HepG2 (cell line): Measurements from ENCODE around the gene TCAP. TPM values are rescaled to one million over a fixed set of nuclear protein-coding genes. Genes with fewer than 3 reads are reported as not detected.
A peak's percentile ranks its signal among the peaks of the same experiment; 100 is the strongest.

Experiments used
- ARID2 ChIP-seq: sonication (generic); formaldehyde crosslinking; IDR thresholded peaks from 2 replicates; pipeline ENCODE4 v1.8.1; 2022; ENCODE audit warnings: mild to moderate bottlenecking, missing genetic modification reagents, borderline replicate concordance
- CBX5 ChIP-seq: sonication (generic); formaldehyde crosslinking; IDR thresholded peaks from 2 replicates; pipeline ENCODE4 v1.4.0; 2020; ENCODE audit warnings: missing genetic modification reagents, borderline replicate concordance
- CSRNP2 ChIP-seq: sonication (generic); formaldehyde crosslinking; conservative IDR thresholded peaks from 2 replicates; pipeline ENCODE4 v1.8.0; 2022; ENCODE audit warnings: low read depth, missing genetic modification reagents
- FOXA1 ChIP-seq, 2 experiments: fragments of 450-650 bp in 1 of 2; sonication (generic) in 1 of 2; formaldehyde crosslinking in 1 of 2; IDR thresholded peaks; 2 replicates each; pipeline versions ENCODE4 v1.4.0 to v1.6.1; 2016 to 2020; ENCODE audit warnings: missing genetic modification reagents in 1 of 2
- HMG20A ChIP-seq: IDR thresholded peaks from 2 replicates; pipeline ENCODE4 v1.6.1; 2016; ENCODE audit warnings: borderline replicate concordance
- MAF1 ChIP-seq: sonication (generic); formaldehyde crosslinking; IDR thresholded peaks from 2 replicates; pipeline ENCODE4 v1.5.0; 2020; ENCODE audit warnings: missing genetic modification reagents, borderline replicate concordance
- MEIS2 ChIP-seq: sonication (generic); formaldehyde crosslinking; IDR thresholded peaks from 2 replicates; pipeline ENCODE4 v1.9.0; 2021; ENCODE audit warnings: mild to moderate bottlenecking, missing genetic modification reagents
- MTF1 ChIP-seq: sonication (generic); formaldehyde crosslinking; IDR thresholded peaks from 2 replicates; pipeline ENCODE4 v1.5.0; 2020; ENCODE audit warnings: missing genetic modification reagents
- NCOA1 ChIP-seq: sonication (generic); formaldehyde crosslinking; IDR thresholded peaks from 2 replicates; pipeline ENCODE4 v1.9.0; 2021; ENCODE audit warnings: missing genetic modification reagents
- SCMH1 ChIP-seq: sonication (generic); formaldehyde crosslinking; IDR thresholded peaks from 2 replicates; pipeline ENCODE4 v1.9.0; 2021; ENCODE audit warnings: missing genetic modification reagents, mild to moderate bottlenecking, borderline replicate concordance
- SOX6 ChIP-seq, 2 experiments: fragments of 450-650 bp in 1 of 2; sonication (generic) in 1 of 2; formaldehyde crosslinking in 1 of 2; IDR thresholded peaks; 2 replicates each; pipeline versions ENCODE4 v1.4.0 to v1.6.1; 2017 to 2020; ENCODE audit warnings: antibody characterized with exemption in 1 of 2, mild to moderate bottlenecking in 1 of 2, missing genetic modification reagents in 1 of 2
- SP5 ChIP-seq: IDR thresholded peaks from 2 replicates; pipeline ENCODE4 v1.6.1; 2016; ENCODE audit warnings: low read depth, borderline replicate concordance
- YEATS2 ChIP-seq: sonication (generic); formaldehyde crosslinking; IDR thresholded peaks from 2 replicates; pipeline ENCODE4 v1.4.0; 2020; ENCODE audit warnings: missing genetic modification reagents, borderline replicate concordance
- ZBTB8A ChIP-seq: sonication (generic); formaldehyde crosslinking; IDR thresholded peaks from 2 replicates; pipeline ENCODE4 v1.4.0; 2020; ENCODE audit warnings: mild to moderate bottlenecking, low read depth, missing genetic modification reagents, borderline replicate concordance
- ZFP36L2 ChIP-seq: sonication (generic); formaldehyde crosslinking; IDR thresholded peaks from 2 replicates; pipeline ENCODE4 v1.4.0; 2020; ENCODE audit warnings: missing genetic modification reagents
- ZFX ChIP-seq: sonication (generic); formaldehyde crosslinking; IDR thresholded peaks from 2 replicates; pipeline ENCODE4 v1.4.0; 2020; ENCODE audit warnings: mild to moderate bottlenecking, low read depth, missing genetic modification reagents, moderate library complexity
- ZNF12 ChIP-seq: sonication (generic); formaldehyde crosslinking; IDR thresholded peaks from 2 replicates; pipeline ENCODE4 v1.5.0; 2020; ENCODE audit warnings: missing genetic modification reagents
- ZNF251 ChIP-seq: sonication (generic); formaldehyde crosslinking; IDR thresholded peaks from 2 replicates; pipeline ENCODE4 v1.9.0; 2021; ENCODE audit warnings: mild to moderate bottlenecking, missing genetic modification reagents
- ZNF333 ChIP-seq: sonication (generic); formaldehyde crosslinking; IDR thresholded peaks from 2 replicates; pipeline ENCODE4 v1.4.0; 2020; ENCODE audit warnings: mild to moderate bottlenecking, missing genetic modification reagents, borderline replicate concordance
- ZNF33B ChIP-seq: sonication (generic); formaldehyde crosslinking; IDR thresholded peaks from 2 replicates; pipeline ENCODE4 v1.5.1; 2020; ENCODE audit warnings: mild to moderate bottlenecking, missing genetic modification reagents
- ZNF382 ChIP-seq: sonication (generic); formaldehyde crosslinking; IDR thresholded peaks from 2 replicates; pipeline ENCODE4 v1.5.0; 2020; ENCODE audit warnings: missing genetic modification reagents, mild to moderate bottlenecking, borderline replicate concordance
- ZNF547 ChIP-seq: sonication (generic); formaldehyde crosslinking; IDR thresholded peaks from 2 replicates; pipeline ENCODE4 v1.5.1; 2020; ENCODE audit warnings: mild to moderate bottlenecking, missing genetic modification reagents
- ZNF569 ChIP-seq: sonication (generic); formaldehyde crosslinking; IDR thresholded peaks from 2 replicates; pipeline ENCODE4 v1.5.0; 2020; ENCODE audit warnings: mild to moderate bottlenecking, missing genetic modification reagents, moderate library complexity, borderline replicate concordance
- ZNF781 ChIP-seq: sonication (generic); formaldehyde crosslinking; IDR thresholded peaks from 2 replicates; pipeline ENCODE4 v1.5.1; 2020; ENCODE audit warnings: borderline replicate concordance, mild to moderate bottlenecking, missing genetic modification reagents; ENCODE audit errors: not compliant biosample characterization
- polyA plus RNA-seq, 8 experiments: library from polyadenylated mRNA; depleted of rRNA in 3 of 8; stranded (reverse) in 7 of 8; unstranded in 1 of 8; fragments of >200 nt; fragmentation: Illumina TruSeq in 4 of 8; extraction: Trizol in 4 of 8; gene quantifications; 2 replicates each; pipeline versions ENCODE4 v1.2.1 to v1.2.3, GENCODE V29; 2011 to 2016; ENCODE audit warnings: low read depth in 4 of 8, missing spikeins in 1 of 8, mixed read lengths in 1 of 8; ENCODE audit not compliant: insufficient read depth in 1 of 8
- total RNA-seq, 5 experiments: library from RNA; depleted of rRNA; stranded (reverse); fragments of >200 nt; fragmentation: Illumina TruSeq; extraction: Trizol; gene quantifications; 2 replicates each; pipeline ENCODE4 v1.2.3, GENCODE V29; 2016; ENCODE audit warnings: low read depth in 1 of 5
- TF ChIP-seq, protein P1 (sequence below): fragments of 450-650 bp; IDR thresholded peaks from 2 replicates; pipeline ENCODE4 v1.6.1; 2017

The TCAP gene
- total and polyA plus RNA-seq, 2 of the 13 experiments (the other 11 are each of a cell fraction or from before 2014, with no cell fraction given): 0.24 to 0.65 TPM

DNA sequence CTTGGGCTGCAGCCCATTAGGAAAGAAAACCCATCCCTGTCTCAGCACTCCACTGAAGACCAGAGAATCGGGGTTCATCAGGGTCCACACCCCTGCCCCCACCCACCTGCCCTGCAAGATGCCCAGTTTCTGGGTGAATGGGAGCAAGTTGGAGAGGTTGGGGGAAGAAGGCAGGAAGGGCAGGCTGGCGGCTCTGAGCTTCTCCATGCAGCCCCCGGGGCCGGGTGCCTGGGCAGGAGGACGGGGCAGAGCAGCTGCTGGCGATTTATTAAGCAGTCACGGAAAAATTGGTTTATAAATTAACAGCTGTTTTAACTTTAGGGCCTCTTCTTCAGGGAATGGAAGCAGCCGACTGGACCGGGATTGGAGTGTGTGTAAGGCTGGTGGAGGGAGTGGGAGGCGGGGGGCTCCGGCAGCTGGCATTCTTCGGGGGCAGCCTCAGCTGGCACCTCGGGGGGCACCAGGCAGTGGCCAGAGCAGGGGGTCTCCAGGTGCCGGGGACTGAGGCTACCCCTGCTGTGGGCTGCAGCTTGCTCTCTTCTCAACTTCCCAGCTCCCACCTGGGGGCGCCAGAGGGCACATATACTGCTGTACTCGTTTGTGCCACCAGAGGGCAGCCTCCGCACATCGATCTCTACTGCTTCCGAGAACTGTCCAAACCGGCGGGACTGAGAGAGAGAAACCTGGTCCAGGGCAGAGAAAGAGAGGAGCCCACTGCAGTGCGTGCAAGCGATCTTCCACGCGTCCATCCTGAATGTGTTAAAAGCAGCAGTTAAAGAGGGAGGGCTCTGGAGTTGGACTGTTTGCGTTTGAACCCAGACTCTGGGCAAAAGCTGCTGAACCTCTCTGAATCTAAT lies 43.4 kb upstream of the TCAP start (continued):
- TF ChIP-seq, protein P1, sequence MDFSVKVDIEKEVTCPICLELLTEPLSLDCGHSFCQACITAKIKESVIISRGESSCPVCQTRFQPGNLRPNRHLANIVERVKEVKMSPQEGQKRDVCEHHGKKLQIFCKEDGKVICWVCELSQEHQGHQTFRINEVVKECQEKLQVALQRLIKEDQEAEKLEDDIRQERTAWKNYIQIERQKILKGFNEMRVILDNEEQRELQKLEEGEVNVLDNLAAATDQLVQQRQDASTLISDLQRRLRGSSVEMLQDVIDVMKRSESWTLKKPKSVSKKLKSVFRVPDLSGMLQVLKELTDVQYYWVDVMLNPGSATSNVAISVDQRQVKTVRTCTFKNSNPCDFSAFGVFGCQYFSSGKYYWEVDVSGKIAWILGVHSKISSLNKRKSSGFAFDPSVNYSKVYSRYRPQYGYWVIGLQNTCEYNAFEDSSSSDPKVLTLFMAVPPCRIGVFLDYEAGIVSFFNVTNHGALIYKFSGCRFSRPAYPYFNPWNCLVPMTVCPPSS: no peak
- TF ChIP-seq ZFP36L2 (CRISPR knock-in tag) (peak; percentile 92), ZBTB8A (CRISPR knock-in tag) (no peak), ZNF333 (CRISPR knock-in tag) (no peak), SCMH1 (no peak), ZNF12 (CRISPR knock-in tag) (peak; percentile 48; the same call in 1 of the 2 replicates), MAF1 (CRISPR knock-in tag) (no peak), YEATS2 (CRISPR knock-in tag) (peak; percentile 76; the same call in 1 of the 2 replicates), NCOA1 (CRISPR knock-in tag) (no peak), CSRNP2 (CRISPR knock-in tag) (no peak), ZFX (CRISPR knock-in tag) (peak; percentile 53), MEIS2 (CRISPR knock-in tag) (peak; percentile 41; the same call in 1 of the 2 replicates), SP5 (CRISPR knock-in tag) (0 out of 2 replicates have a peak, but pooled peaks have one; percentile 31), MTF1 (CRISPR knock-in tag) (no peak), ZNF33B (CRISPR knock-in tag) (no peak), ZNF569 (CRISPR knock-in tag) (no peak), ARID2 (CRISPR knock-in tag) (no peak), ZNF781 (CRISPR knock-in tag) (no peak), CBX5 (CRISPR knock-in tag) (peak; percentile 90), ZNF251 (no peak), SOX6 (IDR thresholded peaks at IDR 0.05) (no peak), SOX6 (CRISPR knock-in tag; IDR thresholded peaks at IDR 0.05) (peak; percentile 38; the same call in 1 of the 2 replicates), HMG20A (peak; percentile 33; the same call in 1 of the 2 replicates), ZNF382 (CRISPR knock-in tag) (no peak), FOXA1 (IDR thresholded peaks at IDR 0.05) (no peak), FOXA1 (CRISPR knock-in tag; IDR thresholded peaks at IDR 0.05) (no peak; the same call in 1 of the 2 replicates), ZNF547 (CRISPR knock-in tag) (0 out of 2 replicates have a peak, but pooled peaks have one; percentile 25)
